Esophagus muscularis mucosa (tissue), 4 donors: ENCODE measurements around the gene TSPOAP1. TPM values are rescaled to one million over a fixed set of nuclear protein-coding genes. Genes with fewer than 3 reads are reported as not detected.

Experiments used
- DNase-seq: peaks from one replicate; pipeline ENCODE4 v3.0.0-alpha.2; 2017; ENCODE audit errors: extremely low spot score
- H3K27ac ChIP-seq, 4 donors: fragments of 200-600 bp; sonication (generic); replicated peaks in 1 of 4; 1 replicate in 3 of 4; 2 replicates in 1 of 4; pipeline ENCODE4 v1.5.1; 2016 to 2019; ENCODE audit warnings: mild to moderate bottlenecking in 1 of 4
- H3K27me3 ChIP-seq, 4 donors: fragments of 200-600 bp; sonication (generic); one replicate each; pipeline versions ENCODE4 v1.5.1 to v1.6.0; 2016 to 2019
- H3K36me3 ChIP-seq, 4 donors: fragments of 200-600 bp; sonication (generic); one replicate each; pipeline ENCODE4 v1.5.1; 2016 to 2019
- H3K4me1 ChIP-seq, 4 donors: fragments of 200-600 bp; sonication (generic); one replicate each; pipeline ENCODE4 v1.5.1; 2016 to 2019
- H3K4me3 ChIP-seq, 4 donors: fragments of 200-600 bp; sonication (generic); 1 replicate in 2 of 4; 2 replicates in 2 of 4; pipeline ENCODE4 v1.5.1; 2016 to 2019; ENCODE audit warnings: mild to moderate bottlenecking in 4 of 4, moderate library complexity in 1 of 4
- H3K9me3 ChIP-seq, 4 donors: fragments of 200-600 bp; sonication (generic); 1 replicate in 3 of 4; 2 replicates in 1 of 4; pipeline ENCODE4 v1.5.1; 2016 to 2019
- EP300 ChIP-seq: sonication (generic); formaldehyde crosslinking; IDR thresholded peaks from one replicate; pipeline ENCODE4 v1.6.1; 2017; ENCODE audit warnings: antibody characterized with exemption
- POLR2A ChIP-seq: fragments of 450-650 bp; IDR thresholded peaks from one replicate; pipeline ENCODE4 v1.6.1; 2017; ENCODE audit warnings: antibody characterized with exemption, moderate library complexity, mild to moderate bottlenecking, low read depth
- POLR2AphosphoS5 ChIP-seq, 2 donors: sonication (generic); formaldehyde crosslinking; IDR thresholded peaks; one replicate each; pipeline ENCODE4 v1.6.1; 2017; ENCODE audit warnings: antibody characterized with exemption in 2 of 2
- WGBS: methylation state at CpG from one replicate; pipeline ENCODE4 v1.1.5; 2018; 5-methylcytosine and 5-hydroxymethylcytosine counted together
- intact Hi-C: fragments of 100-400 bp; cut with DNase I; formaldehyde crosslinking; loops from one replicate; pipeline ENCODE4 v1.15.1; 2023
- total RNA-seq, 4 donors: library from RNA; depleted of rRNA; stranded (reverse); fragments of >200 nt; gene quantifications; one replicate each; pipeline versions ENCODE4 v1.1.0 to v1.2.1, GENCODE V29; 2016
- TF ChIP-seq, protein P1 (sequence below), 3 experiments: fragments of 200-600 bp in 2 of 3; fragments of 450-650 bp in 1 of 3; sonication (generic) in 2 of 3; IDR thresholded peaks; one replicate each; pipeline ENCODE4 v1.5.1; 2017 to 2019; ENCODE audit warnings: antibody characterized with exemption in 3 of 3, mild to moderate bottlenecking in 2 of 3, moderate library complexity in 1 of 3

TSPOAP1 gene
- total RNA-seq, 4 donors from 2014 or later, result 10.0 to 19.0 (median 16.0) TPM

DNA sequence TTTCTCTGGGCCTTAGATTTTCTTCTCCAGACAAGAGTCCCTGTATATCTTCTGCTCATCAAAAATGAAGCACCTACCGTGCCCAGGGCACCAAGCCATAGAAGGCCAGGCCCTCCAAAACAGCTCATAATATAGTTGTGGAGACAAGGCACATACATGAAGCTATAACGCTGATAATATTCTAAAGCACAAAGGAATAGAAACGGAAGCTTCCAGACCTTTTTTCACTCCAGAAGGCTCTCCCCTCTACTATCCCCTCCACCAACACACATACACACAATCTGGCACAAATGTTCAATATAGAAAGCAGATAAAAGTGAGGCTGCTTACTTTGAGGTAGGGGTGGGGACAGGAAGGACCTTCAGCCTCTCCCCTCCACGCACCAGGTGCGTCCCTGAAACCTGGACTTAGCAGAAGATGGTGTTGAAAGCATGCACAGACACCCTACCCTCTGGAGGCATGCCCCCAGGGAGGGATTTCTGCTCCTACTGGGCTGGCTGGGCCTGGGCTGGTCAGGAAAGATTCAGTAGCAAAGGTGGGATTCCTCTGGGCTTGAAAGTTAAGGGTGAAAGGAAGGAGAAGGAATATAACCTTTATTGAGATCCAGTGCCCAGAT is 37.5 kb upstream of the TSPOAP1 start:
- DNase-seq, result no peak
- Histone ChIP-seq H3K9me3 (no peaks in the 10 kb centered on the region), H3K36me3 (no peaks in the 10 kb centered on the region), H3K27me3 (no peaks in the 10 kb centered on the region), H3K4me3 (no peak overlapping the region), H3K27ac (no peak overlapping the region), H3K4me1 (no peaks in the 10 kb centered on the region)
- intact Hi-C loops, result no loop called here
- WGBS, result 61% methylated on average over 5 of the region's 5 CpGs
- TF ChIP-seq POLR2A, result no peak
- TF ChIP-seq, protein P1, sequence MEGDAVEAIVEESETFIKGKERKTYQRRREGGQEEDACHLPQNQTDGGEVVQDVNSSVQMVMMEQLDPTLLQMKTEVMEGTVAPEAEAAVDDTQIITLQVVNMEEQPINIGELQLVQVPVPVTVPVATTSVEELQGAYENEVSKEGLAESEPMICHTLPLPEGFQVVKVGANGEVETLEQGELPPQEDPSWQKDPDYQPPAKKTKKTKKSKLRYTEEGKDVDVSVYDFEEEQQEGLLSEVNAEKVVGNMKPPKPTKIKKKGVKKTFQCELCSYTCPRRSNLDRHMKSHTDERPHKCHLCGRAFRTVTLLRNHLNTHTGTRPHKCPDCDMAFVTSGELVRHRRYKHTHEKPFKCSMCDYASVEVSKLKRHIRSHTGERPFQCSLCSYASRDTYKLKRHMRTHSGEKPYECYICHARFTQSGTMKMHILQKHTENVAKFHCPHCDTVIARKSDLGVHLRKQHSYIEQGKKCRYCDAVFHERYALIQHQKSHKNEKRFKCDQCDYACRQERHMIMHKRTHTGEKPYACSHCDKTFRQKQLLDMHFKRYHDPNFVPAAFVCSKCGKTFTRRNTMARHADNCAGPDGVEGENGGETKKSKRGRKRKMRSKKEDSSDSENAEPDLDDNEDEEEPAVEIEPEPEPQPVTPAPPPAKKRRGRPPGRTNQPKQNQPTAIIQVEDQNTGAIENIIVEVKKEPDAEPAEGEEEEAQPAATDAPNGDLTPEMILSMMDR (IDR thresholded peaks at IDR 0.05), result no peak
- TF ChIP-seq POLR2AphosphoS5 (IDR thresholded peaks at IDR 0.05), result no peak
- TF ChIP-seq EP300, result no peak

GRCh38 chr17:58365185-58365979 is 36.8 kb upstream of the TSPOAP1 start:
- no peaks in the 10 kb centered on the region for H3K4me1 ChIP-seq
- intact Hi-C loops, result no loop called here

DNA sequence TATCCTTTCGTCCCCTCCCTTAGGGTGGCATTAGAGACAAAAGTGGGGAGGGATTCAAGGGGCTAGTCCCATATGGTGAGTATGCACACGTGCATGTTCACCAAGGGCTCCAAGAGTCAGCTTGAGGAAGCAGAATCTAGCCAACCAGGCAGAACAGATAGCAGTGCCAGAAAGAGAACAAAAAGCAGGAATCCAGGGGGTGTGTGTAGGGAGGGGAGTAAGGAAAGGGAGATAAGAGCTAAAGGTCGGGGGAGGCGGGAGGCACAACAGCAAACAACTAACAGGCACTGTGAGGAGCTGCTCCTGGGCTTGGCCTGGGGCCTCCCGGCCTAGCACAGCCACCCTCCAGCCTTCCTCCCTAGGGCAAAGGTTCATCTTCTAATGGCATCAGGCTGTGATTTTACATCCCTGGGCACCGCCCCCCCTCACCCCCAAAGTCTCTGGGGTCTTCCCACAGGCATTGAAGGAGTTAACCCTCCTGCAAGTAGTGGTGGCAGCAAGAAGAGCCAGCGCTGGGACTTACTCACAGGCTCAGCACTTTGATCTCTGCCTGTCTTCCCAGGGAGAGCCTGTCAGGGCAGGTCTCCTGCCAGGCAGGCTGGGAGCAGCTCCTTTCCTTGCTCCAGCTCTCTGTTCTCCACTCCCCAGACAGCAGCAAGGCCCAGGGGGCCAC is 35.8 kb upstream of the TSPOAP1 start:
- no peak for TF ChIP-seq POLR2AphosphoS5 (IDR thresholded peaks at IDR 0.05)
- TF ChIP-seq POLR2A, result no peak
- TF ChIP-seq, protein P1 (IDR thresholded peaks at IDR 0.05), result no peak
- no peak for TF ChIP-seq EP300
- no peaks in the 10 kb centered on the region for H3K36me3 ChIP-seq
- H3K27me3 ChIP-seq, result no peaks in the 10 kb centered on the region
- intact Hi-C loops, result no loop called here
- no peaks in the 10 kb centered on the region for H3K4me1 ChIP-seq
- 69% methylated on average over 5 of the region's 7 CpGs for WGBS
- no peaks in the 10 kb centered on the region for H3K9me3 ChIP-seq
- H3K4me3 ChIP-seq, result no peak overlapping the region
- H3K27ac ChIP-seq, result no peak overlapping the region
- no peak for DNase-seq

More at GRCh38 chr17:58365185-58365979, 36.8 kb upstream of the TSPOAP1 start:
- no peak for TF ChIP-seq POLR2AphosphoS5 (IDR thresholded peaks at IDR 0.05)
- no peak for TF ChIP-seq EP300
- no peak for TF ChIP-seq POLR2A
- TF ChIP-seq, protein P1 (IDR thresholded peaks at IDR 0.05), result no peak
- Histone ChIP-seq H3K9me3 (no peaks in the 10 kb centered on the region), H3K4me3 (no peak overlapping the region), H3K36me3 (no peaks in the 10 kb centered on the region), H3K27ac (no peak overlapping the region), H3K27me3 (no peaks in the 10 kb centered on the region)
- DNase-seq, result no peak

GRCh38 chr17:58363457-58364185 is 35.0 kb upstream of the TSPOAP1 start:
- TF ChIP-seq POLR2A (no peak), POLR2AphosphoS5 (IDR thresholded peaks at IDR 0.05) (no peak), EP300 (no peak)
- TF ChIP-seq, protein P1 (IDR thresholded peaks at IDR 0.05), result no peak
- WGBS, result 83% methylated on average over 8 of the region's 8 CpGs
- DNase-seq, result no peak
- Histone ChIP-seq H3K27ac (no peak overlapping the region), H3K4me1 (no peaks in the 10 kb centered on the region), H3K4me3 (no peak overlapping the region), H3K9me3 (no peaks in the 10 kb centered on the region), H3K27me3 (no peaks in the 10 kb centered on the region), H3K36me3 (no peaks in the 10 kb centered on the region)
- intact Hi-C loops, result no loop called here
